GM12875 (cell line): Measurements from ENCODE around the gene KRTAP12-3.

Experiments
- H3K4me3 ChIP-seq: one replicate; pipeline ENCODE4 v1.5.1; 2011; ENCODE audit warnings: low read depth, low read length, control low read depth
- CTCF ChIP-seq: IDR thresholded peaks from 2 replicates; pipeline ENCODE4 v1.5.1; 2011; ENCODE audit warnings: low read depth, mild to moderate bottlenecking, control low read depth, inconsistent platforms, low read length, moderate library complexity, borderline replicate concordance; ENCODE audit not compliant: insufficient read depth

Gene KRTAP12-3

GRCh38 chr21:44704636-44705001 is 46.9 kb downstream of the KRTAP12-3 start:
- H3K4me3 ChIP-seq = no peak overlapping the region
- no peak for TF ChIP-seq CTCF

GRCh38 chr21:44706026-44706705 is 48.4 kb downstream of the KRTAP12-3 start:
- no peak overlapping the region for H3K4me3 ChIP-seq
- no peak for TF ChIP-seq CTCF

GRCh38 chr21:44706706-44707581 is 49.2 kb downstream of the KRTAP12-3 start:
- H3K4me3 ChIP-seq = no peak overlapping the region

More at GRCh38 chr21:44706706-44707581, 49.2 kb downstream of the KRTAP12-3 start:
- no peak for TF ChIP-seq CTCF
